ENCODE measurements around the gene SLC39A11. TPM values are rescaled to one million over a fixed set of nuclear protein-coding genes. Genes with fewer than 3 reads are reported as not detected.
A peak's percentile ranks its signal among the peaks of the same experiment; 100 is the strongest.

The SLC39A11 gene
- total and polyA plus RNA-seq, 5 donors from 2014 or later: 9.3 to 32.2 (median 11.9) TPM

- no peak for ATAC-seq (ENCODE audit: low read depth in 2 of 2)
- peaks cover 10% of the 10 kb centered on the region for H3K36me3 Mint-ChIP-seq
- H3K9me3 Mint-ChIP-seq: no peaks in the 10 kb centered on the region
- no peaks in the 10 kb centered on the region for H3K27me3 Mint-ChIP-seq
- Histone ChIP-seq H3K4me3 (ENCODE audit: low read depth, low read length) (no peak overlapping the region), H3K36me3 (ENCODE audit: control insufficient read depth, insufficient read depth, low read length) (no peaks in the 10 kb centered on the region), H3K4me1 (ENCODE audit: control insufficient read depth, insufficient read depth, low read length, poor library complexity, severe bottlenecking) (peaks cover under 1% of the 10 kb centered on the region), H3K27ac (ENCODE audit: insufficient read depth, low read length, poor library complexity, severe bottlenecking) (no peak overlapping the region), H3K9me3 (ENCODE audit: control insufficient read depth in 2 of 2, low read length in 2 of 2) (no peaks in the 10 kb centered on the region), H3K27me3 (ENCODE audit: control insufficient read depth, insufficient read depth, low read length) (no peaks in the 10 kb centered on the region)
- no peak overlapping the region for H3K4me3 Mint-ChIP-seq
- peaks cover 6 to 10% (median 7%) of the 10 kb centered on the region in 4 donors for H3K4me1 Mint-ChIP-seq
- no peak overlapping the region for H3K27ac Mint-ChIP-seq
- DNase-seq: no peak
Measured at GRCh38 chr17:72926171-72926570, 166.3 kb downstream of the SLC39A11 start.

DNA sequence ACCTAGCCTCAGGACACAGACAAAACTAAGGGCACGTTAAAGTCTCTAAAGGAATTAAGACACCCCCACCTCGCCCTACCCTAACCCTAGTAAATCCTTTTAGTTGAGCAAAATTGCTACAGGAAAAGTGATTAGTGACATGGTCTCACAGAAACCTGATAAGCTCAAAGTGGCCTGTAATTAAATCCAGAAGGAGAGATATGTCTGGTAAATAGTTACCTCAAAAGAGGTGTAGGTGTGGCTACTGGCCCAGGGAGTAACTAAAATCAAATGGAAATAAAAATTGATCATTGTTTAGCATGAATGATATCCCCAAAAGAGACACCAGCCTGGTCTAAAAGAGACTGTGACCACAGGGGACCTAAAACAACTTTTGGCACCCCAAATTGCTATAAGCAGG lies 168.3 kb downstream of the SLC39A11 start:
- Histone ChIP-seq H3K9me3 (ENCODE audit: control insufficient read depth in 2 of 2, low read length in 2 of 2) (no peaks in the 10 kb centered on the region), H3K27me3 (ENCODE audit: control insufficient read depth, insufficient read depth, low read length) (no peaks in the 10 kb centered on the region), H3K36me3 (ENCODE audit: control insufficient read depth, insufficient read depth, low read length) (no peaks in the 10 kb centered on the region), H3K4me3 (ENCODE audit: low read depth, low read length) (no peak overlapping the region), H3K27ac (ENCODE audit: insufficient read depth, low read length, poor library complexity, severe bottlenecking) (no peak overlapping the region), H3K4me1 (ENCODE audit: control insufficient read depth, insufficient read depth, low read length, poor library complexity, severe bottlenecking) (no peaks in the 10 kb centered on the region)
- ATAC-seq (ENCODE audit: low read depth in 2 of 2) (no peak), DNase-seq (no peak)
- H3K9me3 Mint-ChIP-seq: no peaks in the 10 kb centered on the region
- peaks cover 0 to 5% (median 0%) of the 10 kb centered on the region in 4 donors for H3K4me1 Mint-ChIP-seq
- H3K36me3 Mint-ChIP-seq: peaks cover 16% of the 10 kb centered on the region
- H3K27ac Mint-ChIP-seq: no peak overlapping the region
- no peak overlapping the region for H3K4me3 Mint-ChIP-seq
- H3K27me3 Mint-ChIP-seq: no peaks in the 10 kb centered on the region

DNA sequence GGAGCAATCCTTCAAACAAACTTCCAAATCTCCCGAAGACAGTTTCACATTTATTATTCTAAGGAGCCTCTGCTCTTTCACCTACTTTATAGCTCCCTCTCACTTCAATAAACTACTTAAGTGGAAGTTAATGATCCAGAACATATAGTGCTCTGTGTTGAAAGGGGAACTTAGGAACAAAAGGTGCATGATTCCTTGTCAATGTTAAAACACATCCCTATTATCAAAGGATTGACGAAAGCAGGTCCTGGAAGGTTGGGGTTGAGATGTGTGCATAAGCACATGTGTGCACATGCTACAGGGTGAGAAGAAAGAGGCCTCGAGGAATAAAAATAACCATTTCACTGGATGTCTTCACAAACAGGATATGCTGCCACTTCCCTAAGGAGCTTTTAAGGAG lies 170.3 kb downstream of the SLC39A11 start:
- no peaks in the 10 kb centered on the region for H3K36me3 ChIP-seq (ENCODE audit: control insufficient read depth, insufficient read depth, low read length)
- peaks cover 0 to 5% (median 0%) of the 10 kb centered on the region in 4 donors for H3K4me1 Mint-ChIP-seq
- DNase-seq (no peak), ATAC-seq (ENCODE audit: low read depth in 2 of 2) (no peak)
- H3K4me3 ChIP-seq (ENCODE audit: low read depth, low read length): no peak overlapping the region
- H3K4me1 ChIP-seq (ENCODE audit: control insufficient read depth, insufficient read depth, low read length, poor library complexity, severe bottlenecking): no peaks in the 10 kb centered on the region
- no peaks in the 10 kb centered on the region for H3K27me3 ChIP-seq (ENCODE audit: control insufficient read depth, insufficient read depth, low read length)
- H3K9me3 ChIP-seq (ENCODE audit: control insufficient read depth in 2 of 2, low read length in 2 of 2): no peaks in the 10 kb centered on the region
- peaks cover 18% of the 10 kb centered on the region for H3K36me3 Mint-ChIP-seq
- no peak overlapping the region for H3K27ac Mint-ChIP-seq
- H3K27me3 Mint-ChIP-seq: no peaks in the 10 kb centered on the region
- H3K27ac ChIP-seq (ENCODE audit: insufficient read depth, low read length, poor library complexity, severe bottlenecking): no peak overlapping the region
- no peaks in the 10 kb centered on the region for H3K9me3 Mint-ChIP-seq
- H3K4me3 Mint-ChIP-seq: no peak overlapping the region

GRCh38 chr17:72921347-72922054 lies 171.0 kb downstream of the SLC39A11 start:
- peaks cover 0 to 5% (median 1%) of the 10 kb centered on the region in 4 donors for H3K4me1 Mint-ChIP-seq
- no peaks in the 10 kb centered on the region for H3K27me3 Mint-ChIP-seq
- no peak overlapping the region for H3K4me3 Mint-ChIP-seq
- no peak for ATAC-seq (ENCODE audit: low read depth in 2 of 2)
- peaks cover 25% of the 10 kb centered on the region for H3K36me3 Mint-ChIP-seq
- no peaks in the 10 kb centered on the region for H3K9me3 Mint-ChIP-seq
- Histone ChIP-seq H3K9me3 (ENCODE audit: control insufficient read depth in 2 of 2, low read length in 2 of 2) (no peaks in the 10 kb centered on the region), H3K36me3 (ENCODE audit: control insufficient read depth, insufficient read depth, low read length) (no peaks in the 10 kb centered on the region), H3K4me1 (ENCODE audit: control insufficient read depth, insufficient read depth, low read length, poor library complexity, severe bottlenecking) (no peaks in the 10 kb centered on the region), H3K27ac (ENCODE audit: insufficient read depth, low read length, poor library complexity, severe bottlenecking) (no peak overlapping the region), H3K4me3 (ENCODE audit: low read depth, low read length) (no peak overlapping the region), H3K27me3 (ENCODE audit: control insufficient read depth, insufficient read depth, low read length) (no peaks in the 10 kb centered on the region)
- H3K27ac Mint-ChIP-seq: no peak overlapping the region
- DNase-seq: no peak

DNA sequence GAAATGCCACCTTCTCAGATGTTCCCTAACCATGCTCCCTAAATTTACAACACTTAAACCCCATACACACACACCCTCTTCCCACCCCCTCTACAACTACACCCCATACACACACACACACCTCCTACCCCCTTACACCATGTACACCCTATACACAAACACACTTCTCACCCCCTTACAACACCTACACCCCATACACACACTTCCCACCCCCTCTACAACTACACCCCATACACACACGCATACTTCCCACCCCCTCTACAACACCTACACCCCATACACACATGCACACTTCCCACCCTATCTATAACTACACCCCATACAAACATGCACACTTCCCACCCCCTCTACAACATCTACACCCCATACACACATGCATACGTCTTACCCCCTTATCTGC lies 172.0 kb downstream of the SLC39A11 start:
- Histone ChIP-seq H3K4me1 (ENCODE audit: control insufficient read depth, insufficient read depth, low read length, poor library complexity, severe bottlenecking) (no peaks in the 10 kb centered on the region), H3K27ac (ENCODE audit: insufficient read depth, low read length, poor library complexity, severe bottlenecking) (no peak overlapping the region), H3K9me3 (ENCODE audit: control insufficient read depth in 2 of 2, low read length in 2 of 2) (no peaks in the 10 kb centered on the region), H3K27me3 (ENCODE audit: control insufficient read depth, insufficient read depth, low read length) (no peaks in the 10 kb centered on the region), H3K4me3 (ENCODE audit: low read depth, low read length) (no peak overlapping the region), H3K36me3 (ENCODE audit: control insufficient read depth, insufficient read depth, low read length) (no peaks in the 10 kb centered on the region)
- Mint-ChIP-seq H3K36me3 (peaks cover 27% of the 10 kb centered on the region), H3K27me3 (no peaks in the 10 kb centered on the region), H3K4me3 (no peak overlapping the region), H3K4me1 (peaks cover 0 to 5% (median 2%) of the 10 kb centered on the region in 4 donors), H3K9me3 (no peaks in the 10 kb centered on the region), H3K27ac (no peak overlapping the region)
- ATAC-seq (ENCODE audit: low read depth in 2 of 2) (no peak), DNase-seq (no peak)

- no peaks in the 10 kb centered on the region for H3K4me1 ChIP-seq (ENCODE audit: control insufficient read depth, insufficient read depth, low read length, poor library complexity, severe bottlenecking)
- H3K36me3 Mint-ChIP-seq: peaks cover 32% of the 10 kb centered on the region
- peaks cover 0 to 5% (median 2%) of the 10 kb centered on the region in 4 donors for H3K4me1 Mint-ChIP-seq
- no peaks in the 10 kb centered on the region for H3K27me3 Mint-ChIP-seq
- H3K36me3 ChIP-seq (ENCODE audit: control insufficient read depth, insufficient read depth, low read length): no peaks in the 10 kb centered on the region
- peak overlapping the region in 1 of 3 donors; percentile 7 for H3K27ac Mint-ChIP-seq
- H3K27me3 ChIP-seq (ENCODE audit: control insufficient read depth, insufficient read depth, low read length): no peaks in the 10 kb centered on the region
- DNase-seq (no peak), ATAC-seq (ENCODE audit: low read depth in 2 of 2) (no peak)
- H3K4me3 ChIP-seq (ENCODE audit: low read depth, low read length): no peak overlapping the region
- H3K9me3 Mint-ChIP-seq: peaks cover 0 to 2% (median 0%) of the 10 kb centered on the region in 7 donors
- H3K4me3 Mint-ChIP-seq: no peak overlapping the region
- no peak overlapping the region for H3K27ac ChIP-seq (ENCODE audit: insufficient read depth, low read length, poor library complexity, severe bottlenecking)
- no peaks in the 10 kb centered on the region for H3K9me3 ChIP-seq (ENCODE audit: control insufficient read depth in 2 of 2, low read length in 2 of 2)
Measured at GRCh38 chr17:72916991-72917390, 175.5 kb downstream of the SLC39A11 start.

- H3K36me3 Mint-ChIP-seq: peaks cover 25% of the 10 kb centered on the region
- H3K27ac Mint-ChIP-seq: no peak overlapping the region
- Histone ChIP-seq H3K9me3 (ENCODE audit: control insufficient read depth in 2 of 2, low read length in 2 of 2) (no peaks in the 10 kb centered on the region), H3K27ac (ENCODE audit: insufficient read depth, low read length, poor library complexity, severe bottlenecking) (no peak overlapping the region), H3K36me3 (ENCODE audit: control insufficient read depth, insufficient read depth, low read length) (no peaks in the 10 kb centered on the region), H3K27me3 (ENCODE audit: control insufficient read depth, insufficient read depth, low read length) (no peaks in the 10 kb centered on the region), H3K4me3 (ENCODE audit: low read depth, low read length) (no peak overlapping the region), H3K4me1 (ENCODE audit: control insufficient read depth, insufficient read depth, low read length, poor library complexity, severe bottlenecking) (no peaks in the 10 kb centered on the region)
- H3K4me3 Mint-ChIP-seq: no peak overlapping the region
- no peak for ATAC-seq (ENCODE audit: low read depth in 2 of 2)
- peaks cover 0 to 2% (median 0%) of the 10 kb centered on the region in 7 donors for H3K9me3 Mint-ChIP-seq
- peaks cover 0 to 4% (median 0%) of the 10 kb centered on the region in 4 donors for H3K4me1 Mint-ChIP-seq
- no peaks in the 10 kb centered on the region for H3K27me3 Mint-ChIP-seq
- no peak for DNase-seq
Measured at GRCh38 chr17:72915625-72916081, 176.8 kb downstream of the SLC39A11 start.

DNA sequence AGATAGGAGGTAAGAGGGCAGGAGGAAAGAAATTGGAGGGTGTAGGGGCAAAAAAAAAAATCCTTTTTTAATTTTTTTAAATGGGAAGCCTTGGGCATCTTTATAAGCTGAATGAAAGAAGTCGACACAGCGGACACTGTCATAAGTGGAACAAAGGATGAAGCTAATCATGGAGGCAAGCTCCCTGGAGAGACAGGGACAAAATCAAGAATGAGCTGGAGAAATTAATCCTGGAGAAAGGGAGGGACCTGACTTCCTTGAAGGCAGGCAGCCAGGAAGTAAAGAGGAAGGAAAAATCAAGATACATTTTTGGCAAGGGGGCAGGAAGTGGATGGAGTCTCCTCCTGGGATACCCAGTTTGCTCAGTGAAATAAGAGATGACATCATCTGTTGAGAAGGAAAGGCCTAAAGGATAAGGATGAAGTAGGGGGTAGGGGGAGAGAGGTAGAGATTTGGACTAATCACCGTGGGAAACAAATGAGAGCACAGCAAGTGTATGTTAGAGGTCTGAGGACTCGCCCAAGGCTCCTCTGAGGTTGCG lies 179.3 kb downstream of the SLC39A11 start:
- DNase-seq (no peak), ATAC-seq (ENCODE audit: low read depth in 2 of 2) (no peak)
- H3K4me1 ChIP-seq (ENCODE audit: control insufficient read depth, insufficient read depth, low read length, poor library complexity, severe bottlenecking): no peaks in the 10 kb centered on the region
- no peaks in the 10 kb centered on the region for H3K9me3 ChIP-seq (ENCODE audit: control insufficient read depth in 2 of 2, low read length in 2 of 2)
- peaks cover 0 to 2% (median 0%) of the 10 kb centered on the region in 7 donors for H3K9me3 Mint-ChIP-seq
- no peaks in the 10 kb centered on the region for H3K27me3 ChIP-seq (ENCODE audit: control insufficient read depth, insufficient read depth, low read length)
- no peak overlapping the region for H3K4me3 ChIP-seq (ENCODE audit: low read depth, low read length)
- no peaks in the 10 kb centered on the region for H3K27me3 Mint-ChIP-seq
- H3K4me1 Mint-ChIP-seq: peaks cover 0 to 4% (median 0%) of the 10 kb centered on the region in 4 donors
- H3K36me3 Mint-ChIP-seq: peaks cover 25% of the 10 kb centered on the region
- peaks cover 4% of the 10 kb centered on the region for H3K36me3 ChIP-seq (ENCODE audit: control insufficient read depth, insufficient read depth, low read length)
- peak overlapping the region in 1 of 3 donors; percentile 35 for H3K27ac Mint-ChIP-seq
- H3K4me3 Mint-ChIP-seq: no peak overlapping the region
- no peak overlapping the region for H3K27ac ChIP-seq (ENCODE audit: insufficient read depth, low read length, poor library complexity, severe bottlenecking)

Measured in CD4-positive, CD25-positive, alpha-beta regulatory T cell (primary cell).